Liver (tissue), 9 donors: Measurements from ENCODE around the gene ZNF827. TPM values are rescaled to one million over a fixed set of nuclear protein-coding genes. Genes with fewer than 3 reads are reported as not detected.

Source experiments
- DNase-seq: peaks from one replicate; pipeline ENCODE4 v3.0.0-alpha.2; 2017; ENCODE audit warnings: low spot score
- H3K27ac ChIP-seq, 2 donors: one replicate each; pipeline ENCODE4 v1.7.0; 2013; ENCODE audit warnings: inconsistent platforms in 2 of 2, low read length in 2 of 2, control low read depth in 1 of 2, low read depth in 1 of 2, mild to moderate bottlenecking in 1 of 2
- H3K27me3 ChIP-seq, 4 donors: one replicate each; pipeline versions ENCODE4 v1.6.1 to v1.7.0; 2013; ENCODE audit warnings: low read length in 3 of 4, inconsistent platforms in 1 of 4, mild to moderate bottlenecking in 1 of 4, moderate library complexity in 1 of 4; ENCODE audit not compliant: control insufficient read depth in 4 of 4, insufficient read depth in 4 of 4
- H3K36me3 ChIP-seq, 4 donors: one replicate each; pipeline versions ENCODE4 v1.6.1 to v1.7.0; 2013; ENCODE audit warnings: low read length in 3 of 4, mild to moderate bottlenecking in 3 of 4, low read depth in 1 of 4, moderate library complexity in 1 of 4; ENCODE audit not compliant: control insufficient read depth in 4 of 4, insufficient read depth in 3 of 4
- H3K4me1 ChIP-seq, 4 donors: one replicate each; pipeline versions ENCODE4 v1.6.1 to v1.7.0; 2013; ENCODE audit warnings: low read length in 3 of 4, mild to moderate bottlenecking in 3 of 4, moderate library complexity in 1 of 4; ENCODE audit not compliant: control insufficient read depth in 4 of 4, insufficient read depth in 4 of 4
- H3K4me3 ChIP-seq, 3 donors: one replicate each; pipeline versions ENCODE4 v1.6.1 to v1.7.0; 2013; ENCODE audit warnings: low read length in 3 of 3, control low read depth in 1 of 3, low read depth in 1 of 3, mild to moderate bottlenecking in 1 of 3
- H3K9ac ChIP-seq, 2 donors: one replicate each; pipeline ENCODE4 v1.7.0; 2013; ENCODE audit warnings: low read length in 2 of 2, mild to moderate bottlenecking in 2 of 2, moderate library complexity in 2 of 2, control low read depth in 1 of 2, low read depth in 1 of 2
- H3K9me3 ChIP-seq, 4 donors: one replicate each; pipeline versions ENCODE4 v1.6.1 to v1.7.0; 2013; ENCODE audit warnings: low read length in 3 of 4; ENCODE audit not compliant: control insufficient read depth in 4 of 4
- CTCF ChIP-seq: fragments of 150-350 bp; IDR thresholded peaks from 2 replicates; pipeline ENCODE4 v1.5.1; 2017; ENCODE audit warnings: improper control_type of control experiment, low read depth, low read length; ENCODE audit not compliant: missing input control
- EGR1 ChIP-seq, 2 donors: IDR thresholded peaks; 2 replicates each; pipeline ENCODE4 v1.6.1; 2016 to 2018; ENCODE audit warnings: antibody characterized with exemption in 2 of 2, low read depth in 2 of 2
- FOXA1 ChIP-seq: IDR thresholded peaks from 2 replicates; pipeline ENCODE4 v1.6.1; 2016; ENCODE audit warnings: antibody characterized with exemption
- FOXA2 ChIP-seq: IDR thresholded peaks from 2 replicates; pipeline ENCODE4 v1.6.1; 2016; ENCODE audit warnings: antibody characterized with exemption
- GABPA ChIP-seq, 2 donors: IDR thresholded peaks in 1 of 2; conservative IDR thresholded peaks in 1 of 2; 2 replicates each; pipeline ENCODE4 v1.6.1; 2016; ENCODE audit warnings: antibody characterized with exemption in 2 of 2, mild to moderate bottlenecking in 1 of 2, moderate library complexity in 1 of 2
- HNF4A ChIP-seq, 2 donors: conservative IDR thresholded peaks; 2 replicates each; pipeline ENCODE4 v1.6.1; 2016; ENCODE audit warnings: antibody characterized with exemption in 2 of 2, mild to moderate bottlenecking in 2 of 2
- HNF4G ChIP-seq: IDR thresholded peaks from 2 replicates; pipeline ENCODE4 v1.6.1; 2016; ENCODE audit warnings: antibody characterized with exemption
- JUND ChIP-seq, 2 donors: IDR thresholded peaks; 2 replicates each; pipeline ENCODE4 v1.6.1; 2016; ENCODE audit warnings: antibody characterized with exemption in 2 of 2
- MAX ChIP-seq: IDR thresholded peaks from 2 replicates; pipeline ENCODE4 v1.6.1; 2016; ENCODE audit warnings: antibody characterized with exemption
- NR2F2 ChIP-seq: IDR thresholded peaks from 2 replicates; pipeline ENCODE4 v1.6.1; 2016; ENCODE audit warnings: antibody characterized with exemption
- RAD21 ChIP-seq, 2 donors: IDR thresholded peaks; 2 replicates each; pipeline ENCODE4 v1.6.1; 2016; ENCODE audit warnings: antibody characterized with exemption in 2 of 2, mild to moderate bottlenecking in 2 of 2
- REST ChIP-seq: IDR thresholded peaks from 2 replicates; pipeline ENCODE4 v1.6.1; 2016; ENCODE audit warnings: antibody characterized with exemption, mild to moderate bottlenecking
- RXRA ChIP-seq, 2 donors: IDR thresholded peaks; 2 replicates each; pipeline ENCODE4 v1.6.1; 2017 to 2018; ENCODE audit warnings: antibody characterized with exemption in 2 of 2, mild to moderate bottlenecking in 1 of 2
- SP1 ChIP-seq: IDR thresholded peaks from 2 replicates; pipeline ENCODE4 v1.6.1; 2018; ENCODE audit warnings: antibody characterized with exemption, mild to moderate bottlenecking
- TAF1 ChIP-seq: conservative IDR thresholded peaks from 2 replicates; pipeline ENCODE4 v1.6.1; 2016; ENCODE audit warnings: antibody characterized with exemption, mild to moderate bottlenecking
- YY1 ChIP-seq: IDR thresholded peaks from 2 replicates; pipeline ENCODE4 v1.6.1; 2016; ENCODE audit warnings: antibody characterized with exemption, mild to moderate bottlenecking
- ZBTB33 ChIP-seq: IDR thresholded peaks from 2 replicates; pipeline ENCODE4 v1.6.1; 2016; ENCODE audit warnings: antibody characterized with exemption
- WGBS: extraction: QIAGEN DNeasy Blood & Tissue Kit; methylation state at CpG from one replicate; pipeline ENCODE4 v1.1.7; 2013; 5-methylcytosine and 5-hydroxymethylcytosine counted together
- polyA plus RNA-seq, 2 donors: library from polyadenylated mRNA; stranded (reverse) in 1 of 2; unstranded in 1 of 2; fragments of 200-250 nt in 1 of 2; fragments of >200 nt in 1 of 2; fragmentation: Nextera tagmentation in 1 of 2; extraction: Ambion mirVana in 1 of 2; gene quantifications; one replicate each; pipeline versions ENCODE4 v1.2.1 to v1.2.3, GENCODE V29; 2013 to 2015
- total RNA-seq, 2 donors: library from RNA; depleted of rRNA; stranded (reverse); fragments of >200 nt; gene quantifications; one replicate each; pipeline ENCODE4 v1.2.3, GENCODE V29; 2014
- TF ChIP-seq, protein P1 (sequence below): IDR thresholded peaks from 2 replicates; pipeline ENCODE4 v1.6.1; 2016; ENCODE audit warnings: antibody characterized with exemption
- donor health status: healthy.
- donor health status: healthy.
- donor health status: healthy.
- donor health status: healthy.
- donor health status: healthy.

Gene ZNF827
- total and polyA plus RNA-seq, 4 donors, result 0.46 to 2.9 (median 1.2) TPM

GRCh38 chr4:145920205-145920604 is 18.4 kb downstream of the ZNF827 start:
- H3K27ac ChIP-seq, result no peak overlapping the region
- no peak overlapping the region for H3K4me3 ChIP-seq

More at GRCh38 chr4:145920205-145920604, 18.4 kb downstream of the ZNF827 start:
- no peak for DNase-seq
- Histone ChIP-seq H3K4me1 (no peaks in the 10 kb centered on the region), H3K36me3 (no peaks in the 10 kb centered on the region), H3K9me3 (no peaks in the 10 kb centered on the region), H3K27me3 (no peaks in the 10 kb centered on the region), H3K9ac (no peak overlapping the region)
- TF ChIP-seq RAD21 (IDR thresholded peaks at IDR 0.05), result no peak
- TF ChIP-seq, protein P1, sequence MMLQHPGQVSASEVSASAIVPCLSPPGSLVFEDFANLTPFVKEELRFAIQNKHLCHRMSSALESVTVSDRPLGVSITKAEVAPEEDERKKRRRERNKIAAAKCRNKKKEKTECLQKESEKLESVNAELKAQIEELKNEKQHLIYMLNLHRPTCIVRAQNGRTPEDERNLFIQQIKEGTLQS, result no peak
- no peak for TF ChIP-seq TAF1
- TF ChIP-seq YY1, result no peak
- TF ChIP-seq NR2F2, result no peak
- TF ChIP-seq HNF4G, result no peak
- TF ChIP-seq ZBTB33, result no peak
- TF ChIP-seq EGR1 (IDR thresholded peaks at IDR 0.05; ENCODE audit: low read depth in 2 of 2), result no peak
- TF ChIP-seq FOXA2, result no peak
- TF ChIP-seq REST, result no peak
- no peak for TF ChIP-seq GABPA (IDR thresholded peaks at IDR 0.05 in 1 of 2, conservative IDR thresholded peaks at IDR 0.05 in 1 of 2)
- no peak for TF ChIP-seq SP1
- no peak for TF ChIP-seq RXRA (IDR thresholded peaks at IDR 0.05)
- TF ChIP-seq CTCF, result no peak
- no peak for TF ChIP-seq FOXA1
- TF ChIP-seq JUND (IDR thresholded peaks at IDR 0.05), result no peak
- no peak for TF ChIP-seq HNF4A (conservative IDR thresholded peaks at IDR 0.05)
- no peak for TF ChIP-seq MAX
- 82% methylated on average over 8 of the region's 8 CpGs for WGBS
